ENCODE results near the gene DALRD3.

DALRD3 gene

GRCh38 chr3:49021813-49022687, 3.7 kb upstream of the DALRD3 start, which contains the start of gene NDUFAF3:
Gene NDUFAF3 (plus strand): TSS chr3:49022121. CDS start chr3:49022145, 24 bp downstream.
- peak; percentile 99 for TF ChIP-seq CTCF (IDR thresholded peaks at IDR 0.05; ENCODE audit: control insufficient read depth, extremely low read depth, insufficient read depth)
- DNase-seq (ENCODE audit: low read depth): peak; percentile 85

DNA sequence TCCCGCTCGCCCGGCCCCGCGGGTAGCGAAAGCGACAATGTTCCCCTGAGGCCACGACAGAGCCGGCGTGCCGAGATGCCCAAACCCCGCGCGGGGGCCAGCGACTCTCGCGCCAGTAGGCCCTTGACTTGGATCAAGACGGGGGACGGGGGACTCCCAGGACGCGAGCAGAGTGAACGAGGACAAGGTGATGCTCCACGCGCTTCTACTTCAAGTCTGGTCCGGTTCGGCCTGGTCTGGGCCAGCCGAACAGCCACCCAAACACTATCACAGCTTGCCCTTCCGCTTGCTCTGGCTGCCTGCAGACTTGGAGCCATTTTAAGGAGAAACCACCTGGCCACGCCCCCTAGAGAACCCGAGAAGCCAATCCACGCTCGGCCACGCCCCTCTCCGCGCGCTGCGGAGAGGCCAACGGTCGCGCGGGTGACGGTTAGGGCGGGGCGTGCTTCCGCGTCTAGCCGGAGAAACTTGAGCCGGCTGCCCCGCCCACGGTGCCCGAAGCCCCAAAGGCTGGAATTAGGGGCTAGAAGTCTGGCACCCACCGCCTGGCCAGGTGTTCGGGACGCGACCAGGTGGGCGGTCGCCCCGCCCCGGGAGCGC, 2.9 kb upstream of the DALRD3 start:
- DNase-seq (ENCODE audit: low read depth): peak; percentile 92
- TF ChIP-seq CTCF (IDR thresholded peaks at IDR 0.05; ENCODE audit: control insufficient read depth, extremely low read depth, insufficient read depth): no peak
- H3K4me3 ChIP-seq (ENCODE audit: low read depth, low read length): peak overlapping the region; percentile 92

More at GRCh38 chr3:49021813-49022687, 3.7 kb upstream of the DALRD3 start, which contains the start of gene NDUFAF3:
- peak within 1 kb of the TSS; percentile 92 for H3K4me3 ChIP-seq (ENCODE audit: low read depth, low read length)

DNA sequence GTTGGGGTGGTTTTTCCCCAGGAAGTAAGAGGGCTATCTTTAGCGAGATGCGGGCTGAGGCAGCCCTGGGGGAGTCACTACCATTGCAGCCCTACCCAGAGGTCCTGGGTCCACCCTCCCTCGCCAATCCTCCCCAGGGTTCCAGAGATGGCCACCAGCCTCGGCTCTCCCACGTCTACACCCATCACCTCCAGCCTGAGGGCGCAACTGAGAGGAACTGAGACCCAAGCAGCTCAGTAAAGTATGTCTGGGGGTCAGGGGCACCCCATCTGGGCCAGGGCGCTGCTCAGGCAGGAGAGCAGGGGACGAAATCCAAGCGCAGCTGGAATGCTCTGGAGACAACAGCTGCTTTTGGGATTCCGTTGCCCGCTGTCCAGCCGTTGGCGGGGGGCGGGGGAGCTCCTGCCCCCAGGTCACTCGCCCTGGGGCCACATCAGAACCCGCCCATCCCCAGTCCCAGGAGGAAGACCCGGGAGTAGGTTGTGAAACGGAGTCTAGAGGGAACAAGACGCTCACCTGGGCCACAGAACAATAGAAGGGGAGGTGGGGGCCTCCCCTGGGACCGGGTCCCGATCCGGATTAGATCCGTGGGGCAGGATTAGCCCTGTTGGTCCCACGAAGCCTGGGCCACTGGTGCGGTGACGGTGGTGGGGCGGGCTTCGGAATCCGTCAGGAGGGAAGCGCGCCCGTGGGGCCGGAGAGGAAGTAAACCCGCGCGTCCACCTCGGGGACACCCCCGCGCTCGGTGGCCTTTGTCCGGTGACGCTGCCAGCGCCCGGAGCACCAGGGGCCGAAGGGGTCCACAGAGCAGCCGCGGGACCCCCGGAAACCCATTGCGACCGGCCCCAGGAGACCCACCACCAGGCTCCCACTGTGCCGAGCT, 2.2 kb upstream of the DALRD3 start:
- no peak for TF ChIP-seq CTCF (IDR thresholded peaks at IDR 0.05; ENCODE audit: control insufficient read depth, extremely low read depth, insufficient read depth)
- no peak for DNase-seq (ENCODE audit: low read depth)
- peak overlapping the region; percentile 92 for H3K4me3 ChIP-seq (ENCODE audit: low read depth, low read length)

- no peak for DNase-seq (ENCODE audit: low read depth)
- peak overlapping the region; percentile 92 for H3K4me3 ChIP-seq (ENCODE audit: low read depth, low read length)
- TF ChIP-seq CTCF (IDR thresholded peaks at IDR 0.05; ENCODE audit: control insufficient read depth, extremely low read depth, insufficient read depth): no peak
Measured at GRCh38 chr3:49019941-49020329, 1.6 kb upstream of the DALRD3 start.

- no peak for TF ChIP-seq CTCF (IDR thresholded peaks at IDR 0.05; ENCODE audit: control insufficient read depth, extremely low read depth, insufficient read depth)
- no peak for DNase-seq (ENCODE audit: low read depth)
- H3K4me3 ChIP-seq (ENCODE audit: low read depth, low read length): peak overlapping the region; percentile 74
Measured at GRCh38 chr3:49018707-49019006, 277 bp upstream of the DALRD3 start.

GRCh38 chr3:49017229-49017970, 980 bp downstream of the DALRD3 start:
- DNase-seq (ENCODE audit: low read depth): no peak
- H3K4me3 ChIP-seq (ENCODE audit: low read depth, low read length): peak overlapping the region; percentile 74
- TF ChIP-seq CTCF (IDR thresholded peaks at IDR 0.05; ENCODE audit: control insufficient read depth, extremely low read depth, insufficient read depth): no peak

Measured in LNCaP clone FGC (cell line).